ENCODE data around the gene MIPOL1. TPM values are rescaled to one million over a fixed set of nuclear protein-coding genes. Genes with fewer than 3 reads are reported as not detected.
"Not testable (repeated sequence)": the region's sequence is repeated elsewhere in the genome, so short reads cannot be mapped to it uniquely, and the experiment has no call there.

The MIPOL1 gene
- total RNA-seq, 1 donor from 2014 or later: 24.8 TPM

DNA sequence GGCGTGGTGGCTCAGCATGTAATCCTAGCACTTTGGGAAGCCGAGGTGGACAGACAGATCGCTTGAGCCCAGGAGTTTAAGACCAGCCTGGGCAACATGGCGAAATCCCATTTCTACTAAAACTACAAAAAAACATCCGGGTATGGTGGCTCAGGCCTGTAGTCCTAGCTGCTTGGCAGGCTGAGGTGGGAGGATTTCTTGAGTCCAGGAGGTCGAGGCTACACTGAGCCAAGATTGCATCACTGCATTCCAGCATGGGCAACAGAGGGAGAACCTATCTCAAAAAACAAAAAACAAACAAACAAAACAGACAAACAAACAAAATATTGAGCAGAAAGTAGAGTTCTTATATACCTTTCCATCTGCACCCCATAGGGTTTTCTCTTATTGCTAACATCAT is 16.3 kb upstream of the MIPOL1 start:
- Histone ChIP-seq H3K27ac (no peak overlapping the region), H3K27me3 (no peaks in the 10 kb centered on the region), H3K4me3 (no peak overlapping the region), H3K4me1 (no peaks in the 10 kb centered on the region), H3K36me3 (no peaks in the 10 kb centered on the region), H3K9me3 (no peaks in the 10 kb centered on the region)
- TF ChIP-seq POLR2AphosphoS5 (IDR thresholded peaks at IDR 0.05; ENCODE audit: insufficient read depth in 1 of 2, low read depth in 1 of 2): no peak
- no peak for TF ChIP-seq POLR2A (IDR thresholded peaks at IDR 0.05)
- no peak for TF ChIP-seq CTCF (IDR thresholded peaks at IDR 0.05)
- intact Hi-C loops (cut with DNase I): no loop called here
- DNase-seq (ENCODE audit: extremely low spot score in 2 of 2): no peak

GRCh38 chr14:37184520-37184919 is 13.2 kb upstream of the MIPOL1 start:
- H3K36me3 ChIP-seq; H3K4me3 ChIP-seq; H3K4me1 ChIP-seq; H3K9me3 ChIP-seq; DNase-seq (ENCODE audit: extremely low spot score in 2 of 2); H3K27ac ChIP-seq; intact Hi-C loops (cut with DNase I); H3K27me3 ChIP-seq: not testable (repeated sequence)

GRCh38 chr14:37185670-37186069 is 12.1 kb upstream of the MIPOL1 start:
- intact Hi-C loops (cut with DNase I): no loop called here
- no peak for TF ChIP-seq POLR2AphosphoS5 (IDR thresholded peaks at IDR 0.05; ENCODE audit: insufficient read depth in 1 of 2, low read depth in 1 of 2)
- TF ChIP-seq POLR2A (IDR thresholded peaks at IDR 0.05): no peak
- no peak for TF ChIP-seq CTCF (IDR thresholded peaks at IDR 0.05)

GRCh38 chr14:37186865-37187264 is 10.9 kb upstream of the MIPOL1 start:
- no peaks in the 10 kb centered on the region for H3K27me3 ChIP-seq
- H3K9me3 ChIP-seq: no peaks in the 10 kb centered on the region
- H3K4me1 ChIP-seq: no peaks in the 10 kb centered on the region
- no peak overlapping the region for H3K4me3 ChIP-seq
- H3K36me3 ChIP-seq: no peaks in the 10 kb centered on the region
- H3K27ac ChIP-seq: no peak overlapping the region
- intact Hi-C loops (cut with DNase I): no loop called here
- TF ChIP-seq POLR2AphosphoS5 (IDR thresholded peaks at IDR 0.05; ENCODE audit: insufficient read depth in 1 of 2, low read depth in 1 of 2): no peak
- no peak for TF ChIP-seq CTCF (IDR thresholded peaks at IDR 0.05)
- no peak for TF ChIP-seq POLR2A (IDR thresholded peaks at IDR 0.05)
- DNase-seq (ENCODE audit: extremely low spot score in 2 of 2): no peak

More at GRCh38 chr14:37185670-37186069, 12.1 kb upstream of the MIPOL1 start:
- H3K36me3 ChIP-seq: no peaks in the 10 kb centered on the region
- H3K9me3 ChIP-seq: no peaks in the 10 kb centered on the region
- no peak for DNase-seq (ENCODE audit: extremely low spot score in 2 of 2)
- no peaks in the 10 kb centered on the region for H3K27me3 ChIP-seq
- H3K27ac ChIP-seq: no peak overlapping the region
- H3K4me3 ChIP-seq: no peak overlapping the region
- no peaks in the 10 kb centered on the region for H3K4me1 ChIP-seq

DNA sequence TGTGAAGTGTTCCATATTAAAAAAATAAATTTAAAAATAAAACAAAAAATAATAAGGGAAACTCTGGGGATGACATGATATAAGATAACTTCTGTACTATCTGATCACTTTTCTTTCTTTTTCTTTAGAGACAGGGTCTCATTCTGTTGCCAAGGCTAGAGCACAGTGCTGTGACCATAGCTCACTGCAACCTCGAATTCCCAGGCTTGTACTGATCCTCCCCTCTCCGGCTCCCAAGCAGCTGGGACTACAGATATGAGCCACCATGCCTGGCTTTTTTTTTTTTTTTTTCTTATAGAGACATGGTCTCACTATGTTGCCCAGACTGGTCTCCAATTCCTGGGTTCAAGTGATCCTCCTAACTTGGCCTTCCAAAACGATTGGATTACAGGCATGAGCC is 10.4 kb upstream of the MIPOL1 start:
- TF ChIP-seq POLR2AphosphoS5 (IDR thresholded peaks at IDR 0.05; ENCODE audit: insufficient read depth in 1 of 2, low read depth in 1 of 2) (no peak), CTCF (IDR thresholded peaks at IDR 0.05) (no peak), POLR2A (IDR thresholded peaks at IDR 0.05) (no peak)
- H3K9me3 ChIP-seq: no peaks in the 10 kb centered on the region
- intact Hi-C loops (cut with DNase I): no loop called here
- H3K4me1 ChIP-seq: no peaks in the 10 kb centered on the region
- H3K4me3 ChIP-seq: no peak overlapping the region
- H3K36me3 ChIP-seq: no peaks in the 10 kb centered on the region
- no peak overlapping the region for H3K27ac ChIP-seq
- DNase-seq (ENCODE audit: extremely low spot score in 2 of 2): no peak
- no peaks in the 10 kb centered on the region for H3K27me3 ChIP-seq

GRCh38 chr14:37187840-37188577 is 9.7 kb upstream of the MIPOL1 start:
- H3K9me3 ChIP-seq; H3K27ac ChIP-seq; H3K4me1 ChIP-seq; H3K4me3 ChIP-seq; H3K27me3 ChIP-seq; intact Hi-C loops (cut with DNase I); DNase-seq (ENCODE audit: extremely low spot score in 2 of 2); H3K36me3 ChIP-seq: not testable (repeated sequence)

GRCh38 chr14:37189733-37190132 is 8.0 kb upstream of the MIPOL1 start:
- DNase-seq (ENCODE audit: extremely low spot score in 2 of 2); H3K27me3 ChIP-seq; H3K36me3 ChIP-seq; H3K4me1 ChIP-seq; H3K4me3 ChIP-seq; H3K9me3 ChIP-seq; intact Hi-C loops (cut with DNase I); H3K27ac ChIP-seq: not testable (repeated sequence)

Measured in vagina (tissue), 2 donors.